ENCODE data around the gene DYRK4.

DNA sequence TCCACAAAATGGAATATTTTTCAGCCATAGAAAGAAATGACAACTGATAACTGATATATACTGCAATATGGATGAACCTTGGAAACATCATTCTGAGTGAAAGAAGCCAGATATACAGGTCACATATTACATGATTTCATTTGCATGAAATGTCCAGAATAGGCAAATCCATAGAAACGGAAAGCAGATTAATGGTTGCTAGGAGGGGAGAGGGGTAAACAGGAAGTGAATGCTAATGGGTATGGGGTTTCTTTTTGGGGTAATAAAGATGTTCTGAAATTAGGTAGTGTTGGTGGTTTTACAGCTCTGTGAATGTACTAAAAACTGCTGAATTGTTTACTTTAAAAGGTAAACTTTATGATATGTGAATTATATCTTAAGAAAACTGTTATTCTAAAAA lies 16.8 kb upstream of the DYRK4 start:
- TF ChIP-seq CTCF (IDR thresholded peaks at IDR 0.05; ENCODE audit: low read depth, low read length, poor library complexity, severe bottlenecking) (no peak), EZH2phosphoT487 (IDR thresholded peaks at IDR 0.05; ENCODE audit: borderline replicate concordance, low read length) (no peak)

Measured in DOHH2 (cell line).